CD1c-positive myeloid dendritic cell (primary cell): ENCODE results near the gene COL7A1.

Experiments used
- DNase-seq: peaks from one replicate; pipeline ENCODE4 v3.0.0-alpha.2; 2016; ENCODE audit errors: extremely low spot score

The COL7A1 gene

GRCh38 chr3:48595075-48595525, at the start of gene COL7A1:
COL7A1 (minus strand) TSS chr3:48595329; CDS start chr3:48595159, 170 bp downstream.
- peak; percentile 4 for DNase-seq

GRCh38 chr3:48642605-48643004, 47.5 kb upstream of the COL7A1 start:
- no peak for DNase-seq

- DNase-seq = no peak
Observed at GRCh38 chr3:48641396-48641795, 46.3 kb upstream of the COL7A1 start.

GRCh38 chr3:48639944-48640606, 44.9 kb upstream of the COL7A1 start:
- DNase-seq = no peak

- DNase-seq = no peak
Observed at GRCh38 chr3:48637305-48637704, 42.2 kb upstream of the COL7A1 start.

GRCh38 chr3:48636149-48636655, 41.1 kb upstream of the COL7A1 start:
- no peak for DNase-seq

- DNase-seq = peak; percentile 98
Observed at GRCh38 chr3:48635222-48636021, 40.3 kb upstream of the COL7A1 start, which contains the start of gene SLC26A6. SLC26A6 (minus strand) TSS chr3:48635461; CDS start chr3:48635393, 68 bp downstream.

GRCh38 chr3:48634661-48635221, 39.6 kb upstream of the COL7A1 start:
- peak; percentile 32 for DNase-seq

- DNase-seq = no peak
Observed at GRCh38 chr3:48633743-48634142, 38.6 kb upstream of the COL7A1 start.

- DNase-seq = no peak
Observed at GRCh38 chr3:48633256-48633655, 38.1 kb upstream of the COL7A1 start.

- no peak for DNase-seq
Observed at GRCh38 chr3:48631516-48632448, 36.7 kb upstream of the COL7A1 start.

GRCh38 chr3:48630833-48631232, 35.7 kb upstream of the COL7A1 start:
- no peak for DNase-seq

- no peak for DNase-seq
Observed at GRCh38 chr3:48630407-48630806, 35.3 kb upstream of the COL7A1 start.

- DNase-seq = no peak
Observed at GRCh38 chr3:48629894-48630293, 34.8 kb upstream of the COL7A1 start.

GRCh38 chr3:48628277-48629017, 33.3 kb upstream of the COL7A1 start:
- DNase-seq = no peak

- no peak for DNase-seq
Observed at GRCh38 chr3:48625600-48625999, 30.5 kb upstream of the COL7A1 start.

GRCh38 chr3:48624767-48625166, 29.6 kb upstream of the COL7A1 start:
- DNase-seq = no peak

- DNase-seq = no peak
Observed at GRCh38 chr3:48623851-48624547, 28.9 kb upstream of the COL7A1 start.

- DNase-seq = no peak
Observed at GRCh38 chr3:48621461-48621869, 26.3 kb upstream of the COL7A1 start, which contains the start of gene TMEM89. TMEM89 (minus strand) TSS chr3:48621769; CDS start chr3:48621756, 13 bp downstream.
